ENCODE data around the gene GLUL. TPM values are rescaled to one million over a fixed set of nuclear protein-coding genes. Genes with fewer than 3 reads are reported as not detected.
A peak's percentile ranks its signal among the peaks of the same experiment; 100 is the strongest.
"Not testable (repeated sequence)": the region's sequence is repeated elsewhere in the genome, so short reads cannot be mapped to it uniquely, and the experiment has no call there.

GLUL gene
- total and polyA plus RNA-seq, 5 donors = 199 to 361 (median 339) TPM

GRCh38 chr1:182338806-182339370 lies 52.7 kb downstream of the GLUL start:
- H3K9me3 ChIP-seq (ENCODE audit: control insufficient read depth, low read length) = no peaks in the 10 kb centered on the region
- H3K27me3 ChIP-seq (ENCODE audit: control insufficient read depth, insufficient read depth) = no peaks in the 10 kb centered on the region
- WGBS = 96% methylated on average over 13 of the region's 13 CpGs
- H3K4me3 ChIP-seq (ENCODE audit: low read length) = no peak overlapping the region
- no peak overlapping the region for H3K27ac ChIP-seq (ENCODE audit: low read length)
- intact Hi-C loops (cut with DNase I) = no loop called here
- no peak for ATAC-seq
- H3K4me1 ChIP-seq (ENCODE audit: control insufficient read depth, insufficient read depth, low read length) = peaks cover 4% of the 10 kb centered on the region
- DNase-seq = no peak

DNA sequence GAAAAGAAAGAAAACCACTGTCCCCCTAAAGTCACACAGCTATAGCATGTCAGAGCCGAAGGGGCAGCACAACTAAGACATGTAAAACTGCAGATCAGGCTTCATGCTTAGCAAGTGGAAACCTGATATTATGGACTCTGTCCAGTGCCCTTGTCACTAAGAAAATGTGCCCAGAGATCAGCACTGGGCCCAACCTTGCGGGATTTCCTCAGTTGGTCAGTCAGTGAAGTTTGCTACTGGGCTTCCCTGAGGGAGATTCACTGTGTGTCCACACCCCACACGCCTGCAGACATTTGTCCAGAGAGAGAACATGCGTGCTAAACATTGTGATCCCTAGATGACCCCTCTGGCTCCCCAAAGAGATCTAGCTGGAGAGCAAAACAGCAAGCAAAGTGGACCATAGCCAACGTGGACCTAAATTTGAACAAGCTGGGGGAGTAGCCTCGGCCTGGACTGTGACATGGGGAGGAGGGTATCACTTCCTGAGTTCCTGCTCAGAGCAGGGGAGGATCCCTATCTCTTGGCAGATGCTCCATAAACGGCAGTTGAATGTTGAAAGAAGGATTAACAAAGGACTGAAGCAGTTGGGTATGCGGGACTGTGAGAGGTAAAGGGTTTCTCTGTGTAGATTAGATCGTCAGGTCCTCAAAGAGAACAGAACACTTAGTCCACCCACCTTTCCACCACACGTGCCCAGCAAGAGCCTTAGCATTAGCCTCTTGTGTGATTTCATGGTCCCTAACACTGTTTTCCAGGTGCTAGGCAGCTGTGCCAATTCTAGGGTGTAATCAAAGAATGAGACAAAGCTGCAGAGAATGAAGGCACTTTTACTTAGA lies 53.6 kb downstream of the GLUL start:
- intact Hi-C loops (cut with DNase I) = no loop called here
- 29% methylated on average over 10 of the region's 10 CpGs for WGBS
- no peak overlapping the region for H3K4me3 ChIP-seq (ENCODE audit: low read length)
- no peaks in the 10 kb centered on the region for H3K27me3 ChIP-seq (ENCODE audit: control insufficient read depth, insufficient read depth)
- DNase-seq = peak in 1 of 3 donors; percentile 68
- peak; percentile 67 to 79 for ATAC-seq
- H3K27ac ChIP-seq (ENCODE audit: low read length) = peak overlapping the region; percentile 8
- H3K4me1 ChIP-seq (ENCODE audit: control insufficient read depth, insufficient read depth, low read length) = peaks cover 4% of the 10 kb centered on the region
- H3K9me3 ChIP-seq (ENCODE audit: control insufficient read depth, low read length) = no peaks in the 10 kb centered on the region

DNA sequence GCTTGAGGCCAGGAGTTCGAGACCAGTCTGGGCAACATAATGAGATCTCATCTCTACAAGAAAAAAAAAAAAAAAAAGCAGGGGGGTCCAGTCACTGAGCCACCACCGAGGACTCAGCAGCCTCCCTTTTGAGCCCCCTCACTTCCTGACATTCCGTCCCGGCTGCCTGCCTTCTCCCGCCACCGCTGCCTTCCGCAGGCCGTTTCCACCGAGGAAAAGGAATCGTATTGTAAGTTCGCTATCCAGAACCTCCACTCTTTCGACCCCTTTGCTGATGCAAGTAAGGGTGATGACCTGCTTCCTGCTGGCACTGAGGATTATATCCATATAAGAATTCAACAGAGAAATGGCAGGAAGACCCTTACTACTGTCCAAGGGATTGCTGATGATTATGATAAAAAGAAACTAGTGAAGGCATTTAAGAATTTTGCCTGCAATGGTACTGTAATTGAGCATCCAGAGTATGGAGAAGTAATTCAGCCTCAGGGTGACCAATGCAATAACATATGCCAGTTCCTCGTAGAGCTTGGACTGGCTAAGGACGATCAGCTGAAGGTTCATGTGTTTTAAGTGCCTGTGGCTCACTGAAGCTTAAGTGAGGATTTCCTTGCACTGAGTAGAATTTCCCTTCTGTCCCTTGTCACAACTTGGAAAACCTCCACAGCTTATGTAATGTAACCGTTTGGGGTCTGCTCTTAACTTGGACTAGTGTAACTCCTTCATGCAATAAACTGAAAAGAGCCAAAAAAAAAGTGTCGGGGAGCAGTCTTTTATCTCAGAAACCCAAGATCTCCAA lies 55.6 kb downstream of the GLUL start:
- Histone ChIP-seq H3K4me3 (ENCODE audit: low read length) (no peak overlapping the region), H3K9me3 (ENCODE audit: control insufficient read depth, low read length) (no peaks in the 10 kb centered on the region), H3K27ac (ENCODE audit: low read length) (no peak overlapping the region), H3K4me1 (ENCODE audit: control insufficient read depth, insufficient read depth, low read length) (peaks cover 4% of the 10 kb centered on the region), H3K27me3 (ENCODE audit: control insufficient read depth, insufficient read depth) (no peaks in the 10 kb centered on the region)
- WGBS = 56% methylated on average over 16 of the region's 16 CpGs
- intact Hi-C loops (cut with DNase I) = no loop called here
- ATAC-seq = no peak
- DNase-seq = no peak

GRCh38 chr1:182333071-182333571 lies 58.5 kb downstream of the GLUL start:
- H3K27ac ChIP-seq (ENCODE audit: low read length); intact Hi-C loops (cut with DNase I); H3K9me3 ChIP-seq (ENCODE audit: control insufficient read depth, low read length); DNase-seq; H3K4me3 ChIP-seq (ENCODE audit: low read length); H3K27me3 ChIP-seq (ENCODE audit: control insufficient read depth, insufficient read depth); H3K4me1 ChIP-seq (ENCODE audit: control insufficient read depth, insufficient read depth, low read length); ATAC-seq: not testable (repeated sequence)
- WGBS = 96% methylated on average over 5 of the region's 5 CpGs

DNA sequence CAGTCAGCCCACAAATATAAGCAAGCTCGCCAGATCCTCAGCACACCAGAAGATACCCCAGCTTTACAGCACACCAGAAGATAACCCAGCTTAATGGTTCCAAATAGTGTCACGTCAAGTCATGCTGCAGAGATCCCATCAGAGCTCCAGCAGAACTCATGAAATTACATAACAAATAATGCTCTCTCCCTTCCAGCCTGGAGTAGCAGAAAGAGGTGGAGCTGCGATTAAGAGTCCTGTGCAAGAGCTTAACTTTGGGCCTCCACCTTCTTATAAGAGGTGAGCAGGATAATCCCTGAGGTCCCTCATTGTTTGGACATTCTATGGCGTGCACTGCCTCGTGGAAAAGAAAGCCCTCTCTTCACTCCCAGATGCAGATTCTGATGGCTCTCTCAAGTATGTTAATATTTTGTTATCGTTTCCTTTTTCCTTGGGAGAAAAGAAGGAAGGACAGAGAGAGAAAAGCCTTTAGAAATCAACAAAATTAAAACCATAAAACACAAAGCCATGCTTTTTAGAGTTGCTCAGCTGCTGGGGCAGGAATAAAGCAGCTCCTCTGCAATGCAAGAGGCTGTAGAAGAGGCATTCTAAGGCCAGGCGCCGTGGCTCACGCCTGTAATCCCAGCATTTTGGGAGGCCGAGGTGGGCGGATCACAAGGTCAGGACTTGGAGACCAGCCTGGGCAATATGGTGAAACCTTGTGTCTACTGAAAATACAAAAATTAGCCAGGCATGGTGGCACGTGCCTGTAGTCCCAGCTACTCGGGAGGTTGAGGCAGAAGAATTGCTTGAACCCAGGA lies 59.1 kb downstream of the GLUL start:
- Histone ChIP-seq H3K27ac (ENCODE audit: low read length) (no peak overlapping the region), H3K9me3 (ENCODE audit: control insufficient read depth, low read length) (no peaks in the 10 kb centered on the region), H3K27me3 (ENCODE audit: control insufficient read depth, insufficient read depth) (no peaks in the 10 kb centered on the region), H3K4me1 (ENCODE audit: control insufficient read depth, insufficient read depth, low read length) (no peaks in the 10 kb centered on the region), H3K4me3 (ENCODE audit: low read length) (no peak overlapping the region)
- ATAC-seq = peak in 1 of 2 donors; percentile 22
- intact Hi-C loops (cut with DNase I) = no loop called here
- DNase-seq = no peak
- WGBS = 75% methylated on average over 13 of the region's 13 CpGs

Other genes starting within 250 kb of the GLUL start
- gene TEDDM1, start 8.9 kb upstream of the GLUL start, total RNA-seq = not detected
- gene TEDDM1, start 8.9 kb upstream of the GLUL start, polyA plus RNA-seq = not detected
- gene RGSL1, start 58.4 kb upstream of the GLUL start, total RNA-seq = not detected
- gene RGSL1, start 58.4 kb upstream of the GLUL start, polyA plus RNA-seq = not detected
- 1 to 10 TPM; 3.7 to 5.7 (median 5.4) TPM for gene RNASEL, start 197.5 kb upstream of the GLUL start, total RNA-seq
- gene RNASEL, start 197.5 kb upstream of the GLUL start, polyA plus RNA-seq = 2.5 TPM
- 1 to 10 TPM in 1 of 4 donors, under 1 TPM in 3; 0.47 to 1.3 (median 0.72) TPM for gene RGS16, start 212.6 kb upstream of the GLUL start, total RNA-seq
- 2.1 TPM for gene RGS16, start 212.6 kb upstream of the GLUL start, polyA plus RNA-seq

Measured in right cardiac atrium (tissue), 5 donors.